GM19099 (cell line): ENCODE measurements around the gene PPFIA3.

Experiments
- POLR2A ChIP-seq: IDR thresholded peaks from 3 replicates; pipeline ENCODE4 v1.6.1; 2011; ENCODE audit warnings: low read depth; ENCODE audit not compliant: insufficient read length; ENCODE audit errors: extremely low read depth

PPFIA3 gene

DNA sequence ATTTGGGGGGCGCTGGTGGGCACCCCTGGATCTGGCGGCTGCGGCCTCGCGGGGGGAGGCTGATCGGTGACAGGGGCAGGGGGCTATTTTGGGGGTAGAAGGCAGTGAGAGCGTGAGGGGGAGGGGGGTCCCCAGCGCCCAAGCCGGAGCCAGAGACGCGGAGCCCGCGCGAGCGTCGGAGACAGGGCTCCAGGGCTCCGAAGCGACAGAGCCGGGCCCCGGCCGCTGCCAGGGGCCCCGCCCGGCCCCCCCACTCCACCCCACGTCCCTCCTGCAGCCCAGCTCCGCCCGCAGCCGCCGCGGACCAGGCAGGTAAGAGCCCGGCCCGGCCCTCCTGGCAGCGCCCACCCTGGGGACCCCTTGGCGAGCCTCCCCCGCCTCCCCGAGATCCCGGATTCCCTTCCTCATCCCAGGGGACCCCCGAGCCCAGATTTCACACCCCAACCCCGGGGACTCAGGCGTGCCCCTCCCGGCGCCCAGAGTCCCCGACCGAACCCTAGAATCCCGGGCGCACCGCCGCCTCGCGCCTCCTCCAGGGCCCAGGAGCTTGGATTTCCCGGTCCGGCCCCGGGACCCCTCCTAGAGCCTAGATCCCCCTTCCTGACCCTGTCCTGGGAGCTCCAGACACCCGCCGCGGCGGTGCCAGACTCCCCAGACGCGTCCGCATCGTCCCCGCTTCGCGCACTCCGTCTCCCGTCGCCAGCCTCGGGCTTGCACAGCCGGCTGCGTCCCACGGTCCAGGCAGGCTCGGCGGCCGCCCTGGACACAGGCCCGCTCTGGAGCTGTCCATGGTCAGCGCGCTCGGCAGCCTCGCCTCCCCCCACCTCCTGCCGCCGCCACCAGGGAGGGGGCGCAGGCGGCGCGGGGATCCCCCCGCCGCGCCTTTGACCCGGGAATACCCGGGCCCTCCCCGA is at the start of gene PPFIA3:
Gene PPFIA3, plus strand, starts transcription at position 134 of the 914 bp plus-strand sequence. CDS start 8,330 bp downstream, outside the sequence.
- TF ChIP-seq POLR2A = no peak

DNA sequence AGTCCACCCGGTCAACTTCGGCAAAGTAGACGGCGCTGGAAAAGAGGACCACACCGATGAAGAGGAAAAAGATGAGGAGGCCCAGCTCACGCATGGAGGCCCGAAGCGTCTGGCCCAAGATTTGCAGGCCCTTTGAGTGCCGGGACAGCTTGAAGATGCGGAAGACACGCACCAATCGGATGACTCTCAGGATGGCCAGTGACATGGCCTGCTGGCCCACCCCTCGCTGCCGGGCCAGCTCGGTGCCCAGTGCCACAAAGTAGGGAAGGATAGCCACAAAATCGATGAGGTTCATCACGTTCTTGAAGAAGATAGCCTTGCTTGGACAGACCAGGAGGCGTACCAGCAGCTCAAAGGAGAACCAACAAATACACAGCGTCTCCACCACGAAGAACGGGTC is 48.9 kb upstream of the PPFIA3 start:
- no peak for TF ChIP-seq POLR2A

DNA sequence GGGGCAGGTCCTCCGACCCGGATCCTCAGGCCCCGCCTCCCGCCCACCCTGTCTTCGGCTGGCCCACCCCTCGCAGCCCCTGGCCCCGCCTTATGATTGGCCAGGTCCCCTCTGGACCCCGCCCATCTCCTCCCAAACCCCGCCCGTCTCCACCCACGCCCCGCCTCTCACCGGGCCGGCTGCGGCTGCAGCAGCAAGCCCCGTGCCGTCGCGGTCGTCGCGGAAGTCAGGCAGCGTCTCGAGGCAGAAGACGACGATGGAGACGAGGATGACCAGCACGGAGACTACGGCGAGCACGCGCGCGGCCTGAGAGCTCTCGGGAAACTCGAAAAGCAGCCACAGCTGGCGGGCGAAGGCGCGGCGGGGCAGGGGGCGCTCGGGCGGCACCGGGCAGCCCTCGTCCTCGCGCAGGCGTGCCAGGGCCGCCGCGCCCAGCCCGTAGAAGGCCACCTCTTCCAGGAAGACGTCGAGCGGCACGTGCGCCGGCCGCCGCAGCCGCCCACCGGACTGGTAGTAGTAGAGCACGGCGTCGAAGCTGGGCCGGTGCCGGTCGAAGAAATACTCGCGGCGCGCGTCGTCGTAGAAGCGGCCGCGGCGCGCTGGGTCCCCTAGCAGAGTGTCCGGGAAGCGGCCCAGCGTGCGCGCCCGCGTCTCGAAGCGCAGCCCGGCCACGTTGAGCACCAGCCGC is 47.3 kb upstream of the PPFIA3 start:
- no peak for TF ChIP-seq POLR2A

DNA sequence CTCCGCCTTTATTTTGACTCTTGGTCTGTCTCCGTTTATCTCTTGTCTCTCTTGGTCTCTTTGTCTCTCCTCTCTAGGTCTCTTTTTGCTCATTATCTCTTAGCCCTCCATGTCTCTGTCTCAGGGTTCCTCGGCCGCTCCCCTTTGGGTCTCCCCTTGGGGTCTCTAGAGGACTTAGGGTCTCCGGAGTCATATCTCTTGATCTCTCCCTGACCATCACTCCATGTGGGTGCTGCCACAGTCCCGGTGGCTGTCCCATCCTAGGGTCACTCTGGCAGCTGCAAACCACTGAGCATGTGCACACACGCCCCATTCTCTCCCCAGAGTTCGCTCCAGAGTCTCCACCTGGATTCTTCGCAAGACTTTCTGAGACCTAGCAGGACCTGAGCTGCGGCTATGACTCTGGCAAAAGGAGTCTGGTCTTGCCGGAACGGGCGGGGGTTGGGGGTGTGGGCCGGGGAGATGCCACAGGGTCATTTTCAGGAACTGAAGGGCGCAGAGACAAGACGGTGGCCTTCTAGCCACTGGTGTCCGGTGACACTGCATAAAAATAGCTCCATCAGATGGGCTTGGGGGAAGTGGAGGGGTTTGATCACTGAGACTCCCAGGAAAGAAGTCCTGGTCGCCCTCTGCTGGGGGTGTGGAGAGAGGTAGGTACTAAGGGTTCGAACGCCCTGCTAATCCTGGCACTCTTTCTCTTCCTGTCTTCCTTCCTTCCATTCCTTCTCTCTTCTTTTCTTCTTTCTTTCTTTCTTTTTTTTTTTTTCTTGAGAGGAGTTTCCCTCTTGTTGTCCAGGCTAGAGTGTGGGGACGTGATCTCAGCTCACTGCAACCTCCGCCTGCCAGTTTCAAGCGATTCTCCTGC is 45.6 kb upstream of the PPFIA3 start:
- no peak for TF ChIP-seq POLR2A

DNA sequence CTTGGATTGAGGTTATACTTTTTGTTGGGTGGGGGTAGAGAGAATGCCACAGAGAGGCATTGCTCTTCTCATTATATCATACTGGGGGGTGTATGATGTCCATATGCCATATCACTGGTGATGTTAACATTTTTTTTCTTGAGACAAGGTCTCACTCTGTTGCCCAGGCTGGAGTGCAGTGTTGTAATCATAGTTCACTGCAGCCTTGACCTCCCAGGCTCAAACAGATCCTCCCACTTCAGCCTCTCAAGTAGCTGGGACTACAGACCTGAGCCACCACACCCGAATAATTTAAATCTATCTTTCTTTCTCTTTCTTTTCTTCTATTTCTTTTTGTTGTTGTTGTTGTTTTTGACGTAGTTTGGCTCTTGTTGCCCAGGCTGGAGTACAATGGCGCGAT is 39.0 kb upstream of the PPFIA3 start:
- no peak for TF ChIP-seq POLR2A

DNA sequence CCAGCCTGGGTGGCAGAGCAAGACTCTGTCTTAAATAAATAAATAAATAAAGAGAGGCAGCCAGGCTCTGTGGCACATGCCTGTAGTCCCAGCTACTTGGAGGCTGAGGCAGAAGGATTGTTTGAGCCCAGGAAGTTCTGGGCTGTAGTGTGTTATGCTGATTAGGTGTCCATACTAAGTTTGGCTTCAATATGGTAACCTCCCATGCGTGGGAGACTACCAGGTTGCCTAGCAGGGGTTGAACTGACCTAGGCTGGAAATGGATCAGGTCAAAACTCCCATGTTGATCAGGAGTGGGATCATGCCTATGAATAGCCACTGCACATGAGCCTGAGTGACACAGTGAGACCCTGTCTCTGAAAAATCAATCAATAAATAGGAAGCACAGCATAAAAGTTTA is 38.1 kb upstream of the PPFIA3 start:
- no peak for TF ChIP-seq POLR2A

DNA sequence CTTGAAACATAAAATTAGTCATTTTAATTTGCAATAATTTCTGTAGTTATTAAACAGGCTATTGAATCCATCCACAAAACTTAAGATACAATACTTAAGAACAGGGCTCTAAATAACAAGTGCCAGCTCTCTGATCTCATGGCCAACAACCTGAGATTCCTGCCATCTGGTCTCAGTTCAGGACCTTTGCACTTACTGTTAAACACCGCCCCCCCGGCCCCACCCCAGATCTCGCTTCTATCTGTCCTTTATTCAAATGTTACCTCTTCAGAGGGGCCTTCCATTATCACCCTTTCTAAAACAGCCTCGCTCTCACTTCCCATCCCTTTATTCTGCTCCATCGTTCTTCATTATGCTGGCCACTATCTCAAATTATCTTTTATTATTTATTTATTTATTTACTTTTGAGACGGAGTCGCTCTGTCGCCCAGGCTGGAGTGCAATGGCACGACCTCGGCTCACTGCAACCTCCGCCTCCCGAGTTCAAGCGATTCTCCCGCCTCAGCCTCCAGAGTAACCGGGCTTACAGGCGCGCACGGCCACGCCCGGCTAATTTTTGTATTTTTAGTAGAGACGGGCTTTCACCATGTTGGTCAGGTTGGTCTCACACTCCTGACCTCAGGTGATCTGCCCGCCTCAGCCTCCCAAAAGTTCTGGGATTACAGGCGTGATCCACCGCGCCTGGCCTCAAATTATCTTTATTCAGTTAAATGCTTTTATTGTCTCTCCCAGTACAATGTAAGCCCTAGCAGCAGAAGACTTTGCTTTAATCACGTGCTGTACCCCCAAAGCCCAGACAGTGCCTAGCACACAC is 34.9 kb upstream of the PPFIA3 start:
- no peak for TF ChIP-seq POLR2A

DNA sequence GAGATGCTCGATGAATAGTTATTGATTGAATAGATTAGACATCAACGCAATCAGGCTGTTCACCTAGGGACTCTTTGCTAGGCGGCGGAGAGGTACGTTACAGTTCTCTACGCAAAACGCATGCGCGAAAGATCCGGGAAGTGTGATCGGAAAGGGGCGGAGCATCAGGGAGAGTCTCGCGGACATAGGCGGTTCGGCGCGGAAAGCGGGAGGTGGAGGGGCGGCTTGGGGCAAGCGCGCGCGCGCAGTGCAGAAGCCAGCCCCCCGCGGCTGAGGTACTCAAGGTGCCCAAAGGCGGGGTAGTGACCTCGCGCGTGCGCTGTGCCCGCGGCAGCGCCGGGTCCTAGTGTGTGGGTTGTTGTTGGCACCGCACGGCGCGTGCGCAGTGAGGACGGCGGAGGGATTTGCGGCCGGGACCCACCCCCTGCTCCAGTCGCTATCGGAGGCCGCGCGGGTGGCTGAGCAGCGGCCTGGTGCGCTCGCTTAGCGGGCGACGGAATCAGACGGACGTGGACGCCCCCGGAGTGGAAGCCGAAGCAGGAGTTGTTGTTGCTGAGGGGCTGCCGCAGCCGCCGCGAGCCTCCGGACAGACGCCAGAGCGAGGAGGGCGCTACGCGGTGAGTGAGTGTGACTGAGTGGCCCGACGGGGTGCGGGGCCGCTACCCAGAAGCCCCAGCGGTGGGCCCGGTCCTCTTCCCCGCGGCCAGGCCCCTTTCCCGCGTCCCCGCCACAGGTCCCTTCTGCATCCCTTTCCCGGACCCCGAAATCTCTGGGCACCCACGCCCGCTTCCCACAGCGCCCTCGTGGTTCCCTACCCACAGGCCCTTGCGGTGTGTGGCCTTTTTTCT is 34.1 kb upstream of the PPFIA3 start, which contains the start of gene SNRNP70:
Gene SNRNP70, plus strand, starts transcription at position 432 of the 848 bp plus-strand sequence. CDS start 964 bp downstream, outside the sequence.
- peak; percentile 97 for TF ChIP-seq POLR2A

DNA sequence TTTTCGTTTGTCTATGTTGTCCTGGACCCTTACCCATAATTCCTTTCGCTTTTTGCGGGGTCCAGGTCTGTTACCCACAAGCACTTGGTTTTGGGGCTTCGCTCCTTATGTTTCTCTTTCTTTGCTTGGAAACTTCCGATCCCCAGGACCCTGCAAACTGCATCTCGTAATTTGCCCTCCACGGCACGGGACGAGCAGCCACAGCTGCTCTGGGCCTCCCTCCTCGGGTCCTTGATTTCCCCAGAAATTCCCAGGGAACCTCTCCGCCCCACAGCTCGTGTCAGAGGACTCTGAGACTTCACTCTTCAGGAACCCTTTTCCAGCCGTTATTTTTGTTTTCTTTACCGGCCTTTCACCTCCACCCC is 33.5 kb upstream of the PPFIA3 start:
- no peak for TF ChIP-seq POLR2A

DNA sequence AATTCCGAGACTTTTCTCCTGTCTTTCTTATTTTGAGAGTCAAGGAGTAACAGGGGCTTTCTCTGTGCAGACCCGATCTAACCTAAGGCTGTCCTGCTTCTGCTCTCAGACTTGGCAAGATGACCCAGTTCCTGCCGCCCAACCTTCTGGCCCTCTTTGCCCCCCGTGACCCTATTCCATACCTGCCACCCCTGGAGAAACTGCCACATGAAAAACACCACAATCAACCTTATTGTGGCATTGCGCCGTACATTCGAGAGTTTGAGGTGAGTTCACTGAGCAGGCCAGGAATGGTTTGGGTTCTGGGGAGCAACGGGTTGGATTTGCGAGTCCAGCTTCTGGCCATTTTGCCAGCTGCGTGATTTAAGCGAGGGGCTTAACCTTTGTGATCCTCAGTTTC is 33.0 kb upstream of the PPFIA3 start:
- TF ChIP-seq POLR2A = no peak

DNA sequence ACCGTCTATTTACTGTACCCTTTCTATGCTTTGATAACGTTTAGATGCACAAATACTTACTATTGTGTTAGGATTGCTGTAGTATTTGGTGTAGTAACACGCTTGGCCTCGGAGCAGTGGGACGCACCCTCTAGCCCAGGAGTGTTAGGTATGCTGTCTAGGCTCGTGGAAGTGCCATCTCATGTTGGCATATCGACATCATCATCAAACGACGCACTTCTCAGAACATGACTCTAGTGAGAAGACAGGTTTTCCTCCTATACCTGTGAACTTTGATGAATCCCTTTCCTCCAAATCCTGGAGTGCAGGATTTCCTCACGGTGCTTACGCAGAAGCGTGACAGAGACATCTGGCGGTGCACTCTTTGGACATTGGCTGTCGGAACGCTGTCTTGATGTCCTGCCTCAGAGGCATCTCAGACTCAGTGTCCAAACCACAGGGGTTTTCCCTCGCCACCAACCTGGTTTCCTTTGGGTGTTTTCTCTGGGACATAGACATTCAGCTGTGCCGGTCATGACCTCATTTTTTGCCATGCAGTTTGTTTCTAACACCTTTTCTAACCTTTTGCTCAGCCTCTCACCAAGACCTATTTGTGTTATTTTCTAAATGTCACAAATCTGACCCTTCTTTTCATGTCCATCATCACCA is 27.8 kb upstream of the PPFIA3 start:
- TF ChIP-seq POLR2A = no peak

DNA sequence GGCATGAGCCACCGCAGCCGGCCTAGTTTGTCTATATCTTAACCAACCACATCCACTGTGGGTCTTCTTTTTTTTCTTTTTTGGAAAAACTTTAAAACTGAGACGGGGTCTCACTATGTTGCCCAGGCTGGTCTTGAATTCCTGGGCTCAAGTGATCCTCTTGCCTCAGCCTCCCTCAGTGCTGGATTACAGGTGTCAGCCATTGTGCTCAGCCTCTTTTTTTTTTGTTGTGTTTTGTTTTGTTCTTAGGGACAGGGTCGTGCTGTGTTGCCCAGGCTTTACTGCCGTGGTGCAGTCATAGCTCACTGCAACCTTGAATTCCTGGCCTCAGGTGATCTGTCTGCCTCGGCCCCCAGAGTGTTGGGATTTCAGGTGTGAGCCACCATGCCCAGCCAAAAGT is 26.7 kb upstream of the PPFIA3 start:
- TF ChIP-seq POLR2A = no peak

DNA sequence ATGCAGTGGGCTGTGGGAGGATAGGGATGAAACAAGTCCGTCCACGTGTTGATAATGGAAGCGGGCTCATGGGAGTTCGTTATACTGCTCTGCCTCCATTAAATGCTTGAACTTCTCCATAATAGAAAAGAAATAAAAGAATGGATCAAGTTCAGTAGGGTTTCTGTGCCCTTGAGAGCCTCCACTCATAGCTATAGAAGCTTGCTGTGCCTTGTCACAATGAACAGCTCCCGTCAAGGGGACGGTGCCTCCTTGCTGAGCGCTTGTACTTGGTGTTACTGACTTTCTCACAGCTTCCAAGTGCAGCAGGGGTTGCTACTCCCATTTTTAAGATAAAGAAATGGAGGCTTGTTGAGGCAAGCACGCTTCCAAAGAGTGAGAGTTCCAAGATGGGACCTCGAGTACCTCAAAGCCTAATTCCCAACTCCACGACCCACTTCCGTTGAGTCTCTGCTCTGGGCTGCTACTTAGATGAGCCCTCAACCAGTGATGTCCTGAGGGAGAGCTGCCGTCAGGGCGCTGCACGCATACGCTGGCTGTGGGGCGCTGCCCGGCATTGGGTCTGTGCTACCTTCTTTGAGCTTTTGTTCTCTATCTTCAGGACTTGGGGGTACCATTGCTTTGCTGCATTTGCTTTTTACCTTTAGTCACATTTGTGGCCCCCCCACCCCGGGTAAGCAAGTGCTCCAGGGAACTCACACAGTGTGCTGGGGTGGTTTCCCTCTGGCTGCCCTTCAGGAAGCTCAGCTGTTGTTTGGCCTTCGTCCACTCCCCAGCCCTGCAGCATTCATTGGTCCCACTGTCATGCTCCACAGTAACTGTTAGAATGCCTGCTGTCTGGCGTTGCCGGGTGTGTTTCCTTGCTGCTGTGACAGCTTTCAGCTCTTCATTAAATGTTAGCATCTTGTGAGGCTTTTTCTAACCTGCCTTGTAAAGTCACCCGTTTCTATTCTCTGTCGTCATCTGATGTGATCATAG is 24.6 kb upstream of the PPFIA3 start:
- TF ChIP-seq POLR2A = no peak
